Mucosa of descending colon (tissue), 3 donors: ENCODE data around the gene CPM. TPM values are rescaled to one million over a fixed set of nuclear protein-coding genes. Genes with fewer than 3 reads are reported as not detected.

Experiments used
- ATAC-seq: fragments of 200-7000 bp; cut with Tn5 transposase; one replicate; pipeline ENCODE4 v1.9.1; 2020; ENCODE audit warnings: mild to moderate bottlenecking, moderate library complexity
- DNase-seq, 3 donors: peaks; one replicate each; pipeline ENCODE4 v3.0.0-alpha.2; 2020
- H3K36me3 ChIP-seq: fragments of 200-600 bp; one replicate; pipeline ENCODE4 v1.8.0; 2021; ENCODE audit warnings: low read depth, mild to moderate bottlenecking
- H3K4me1 ChIP-seq: fragments of 200-600 bp; one replicate; pipeline ENCODE4 v1.8.0; 2021; ENCODE audit warnings: low read depth, mild to moderate bottlenecking
- H3K4me3 ChIP-seq: fragments of 200-600 bp; one replicate; pipeline ENCODE4 v1.8.0; 2021; ENCODE audit warnings: mild to moderate bottlenecking
- H3K9me3 ChIP-seq: fragments of 200-600 bp; one replicate; pipeline ENCODE4 v1.8.0; 2021; ENCODE audit warnings: mild to moderate bottlenecking
- intact Hi-C, 2 donors: fragments of 100-400 bp; cut with DNase I in 1 of 2; cut with micrococcal nuclease in 1 of 2; formaldehyde crosslinking; loops; one replicate each; pipeline versions ENCODE4 v1.11.0 to v1.11.1; 2022; cut with DNase I, micrococcal nuclease
- total RNA-seq, 3 donors: library from RNA; stranded (reverse); fragmentation: NEBNext Ultra II Directional in 2 of 3; extraction: Animal tissue kit (Norgen Biotek cat#: 25700) in 2 of 3; gene quantifications; one replicate each; pipeline versions ENCODE4 v1.2.1 to v1.2.4, GENCODE V29; 2021 to 2023
- TF ChIP-seq, protein P1 (sequence below): fragments of 200-600 bp; IDR thresholded peaks from one replicate; pipeline ENCODE4 v1.8.0; 2022; ENCODE audit warnings: antibody characterized with exemption, mild to moderate bottlenecking
- donor health status: DM: no; HTN: no; CAD: no; lungs with moderate emphysema.
- donor health status: DM: no; HTN: no; CAD: no.
- donor health status: DM: no; HTN: yes; CAD: no.

Gene CPM
- total RNA-seq, 3 donors from 2014 or later: 40.1 to 130 (median 111) TPM

- Histone ChIP-seq H3K4me3 (no peak overlapping the region), H3K9me3 (no peaks in the 10 kb centered on the region), H3K36me3 (no peaks in the 10 kb centered on the region), H3K4me1 (no peaks in the 10 kb centered on the region)
- intact Hi-C loops: no loop called here
- ATAC-seq: no peak
- no peak for DNase-seq
- TF ChIP-seq, protein P1, sequence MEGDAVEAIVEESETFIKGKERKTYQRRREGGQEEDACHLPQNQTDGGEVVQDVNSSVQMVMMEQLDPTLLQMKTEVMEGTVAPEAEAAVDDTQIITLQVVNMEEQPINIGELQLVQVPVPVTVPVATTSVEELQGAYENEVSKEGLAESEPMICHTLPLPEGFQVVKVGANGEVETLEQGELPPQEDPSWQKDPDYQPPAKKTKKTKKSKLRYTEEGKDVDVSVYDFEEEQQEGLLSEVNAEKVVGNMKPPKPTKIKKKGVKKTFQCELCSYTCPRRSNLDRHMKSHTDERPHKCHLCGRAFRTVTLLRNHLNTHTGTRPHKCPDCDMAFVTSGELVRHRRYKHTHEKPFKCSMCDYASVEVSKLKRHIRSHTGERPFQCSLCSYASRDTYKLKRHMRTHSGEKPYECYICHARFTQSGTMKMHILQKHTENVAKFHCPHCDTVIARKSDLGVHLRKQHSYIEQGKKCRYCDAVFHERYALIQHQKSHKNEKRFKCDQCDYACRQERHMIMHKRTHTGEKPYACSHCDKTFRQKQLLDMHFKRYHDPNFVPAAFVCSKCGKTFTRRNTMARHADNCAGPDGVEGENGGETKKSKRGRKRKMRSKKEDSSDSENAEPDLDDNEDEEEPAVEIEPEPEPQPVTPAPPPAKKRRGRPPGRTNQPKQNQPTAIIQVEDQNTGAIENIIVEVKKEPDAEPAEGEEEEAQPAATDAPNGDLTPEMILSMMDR: no peak
Measured at GRCh38 chr12:68854078-68854468, 78.9 kb downstream of the CPM start.

DNA sequence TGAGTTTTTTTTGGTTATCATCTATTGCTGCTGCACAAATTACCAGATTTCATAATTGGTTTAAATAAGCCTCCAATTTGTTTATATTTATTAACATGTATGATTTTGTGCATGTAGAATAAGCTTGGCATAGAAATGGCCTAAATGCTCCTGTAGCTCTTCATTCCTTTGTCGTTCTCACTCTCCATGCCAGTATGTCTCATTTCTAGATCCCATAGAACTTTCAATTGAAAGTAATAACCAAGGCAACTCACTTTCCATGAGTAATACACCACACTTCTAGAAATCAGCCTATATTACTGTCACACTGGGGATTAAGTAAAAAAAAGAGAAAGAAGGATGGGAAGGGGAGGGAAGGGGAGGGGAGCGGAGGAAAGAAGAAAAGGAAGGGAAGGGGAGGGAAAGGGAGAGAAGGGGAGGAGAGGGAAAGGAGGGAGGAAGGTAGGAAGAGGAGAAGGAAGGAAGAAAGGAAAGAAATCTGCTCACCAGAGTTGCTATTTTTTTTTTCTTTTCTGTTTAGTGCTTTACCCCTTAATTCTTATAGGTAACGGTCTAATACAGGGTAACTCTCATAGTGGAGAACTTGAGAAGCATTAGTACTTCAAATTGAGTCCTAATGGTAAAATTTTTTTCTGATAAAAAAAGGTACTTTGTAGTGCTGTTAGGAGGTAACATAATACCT, 79.4 kb downstream of the CPM start:
- no peak for DNase-seq
- no peak overlapping the region for H3K4me3 ChIP-seq
- intact Hi-C loops: no loop called here
- H3K9me3 ChIP-seq: no peaks in the 10 kb centered on the region
- TF ChIP-seq, protein P1: no peak
- H3K36me3 ChIP-seq: no peaks in the 10 kb centered on the region
- ATAC-seq: no peak
- H3K4me1 ChIP-seq: no peaks in the 10 kb centered on the region

- intact Hi-C loops: no loop called here
- ATAC-seq (no peak), DNase-seq (no peak)
- Histone ChIP-seq H3K4me3 (no peak overlapping the region), H3K4me1 (no peaks in the 10 kb centered on the region), H3K9me3 (no peaks in the 10 kb centered on the region), H3K36me3 (no peaks in the 10 kb centered on the region)
- TF ChIP-seq, protein P1: no peak
Measured at GRCh38 chr12:68851592-68852306, 81.2 kb downstream of the CPM start.

DNA sequence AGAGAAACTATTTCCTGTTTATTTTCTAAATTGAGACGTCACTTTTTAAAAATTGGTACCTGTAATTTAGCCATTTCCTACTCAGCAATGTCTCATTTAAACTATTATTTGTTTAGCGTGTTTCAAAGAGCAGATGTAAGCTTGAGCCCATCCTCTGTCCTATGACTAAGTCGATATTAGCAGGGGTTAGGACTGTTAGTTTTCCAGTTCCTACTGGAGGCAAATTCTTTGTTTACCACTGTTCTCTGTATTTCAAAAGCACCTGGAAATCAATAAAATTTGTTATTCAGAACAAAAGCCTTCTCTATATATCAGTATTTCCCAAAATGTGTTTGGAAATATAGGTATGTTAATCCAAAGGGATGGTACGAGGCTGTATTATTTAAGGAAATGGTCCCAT, 82.6 kb downstream of the CPM start:
- TF ChIP-seq, protein P1: no peak
- H3K9me3 ChIP-seq: no peaks in the 10 kb centered on the region
- H3K4me1 ChIP-seq: no peaks in the 10 kb centered on the region
- H3K4me3 ChIP-seq: no peak overlapping the region
- intact Hi-C loops: no loop called here
- DNase-seq (no peak), ATAC-seq (no peak)
- no peaks in the 10 kb centered on the region for H3K36me3 ChIP-seq

GRCh38 chr12:68846811-68847210, 86.2 kb downstream of the CPM start:
- intact Hi-C loops: no loop called here
- ATAC-seq (no peak), DNase-seq (no peak)
- Histone ChIP-seq H3K36me3 (no peaks in the 10 kb centered on the region), H3K4me3 (no peak overlapping the region), H3K9me3 (no peaks in the 10 kb centered on the region), H3K4me1 (peaks cover 3% of the 10 kb centered on the region)
- TF ChIP-seq, protein P1: no peak
